Measurements from ENCODE around the gene ACSL5. TPM values are rescaled to one million over a fixed set of nuclear protein-coding genes. Genes with fewer than 3 reads are reported as not detected.
"Not testable (repeated sequence)": the region's sequence is repeated elsewhere in the genome, so short reads cannot be mapped to it uniquely, and the experiment has no call there.

Gene ACSL5
- total and polyA plus RNA-seq, 2 donors (not counting 3 experiments of a cell fraction or from before 2014, with no cell fraction given), result 1.5 to 2.1 TPM

GRCh38 chr10:112461029-112461887 is 87.3 kb downstream of the ACSL5 start:
- Histone ChIP-seq H3K27ac (ENCODE audit: insufficient read depth, low read depth, low read length) (peak overlapping the region; percentile 58), H2AFZ (ENCODE audit: low read depth, low read length) (no peak overlapping the region), H3K79me2 (ENCODE audit: control insufficient read depth, insufficient read depth, low read length) (peaks cover 2% of the 10 kb centered on the region), H3K4me1 (ENCODE audit: control insufficient read depth, extremely low read depth, insufficient read depth, low read length) (no peaks in the 10 kb centered on the region), H3K4me2 (ENCODE audit: insufficient read depth, low read length) (no peak overlapping the region), H3K4me3 (replicated peaks in 1 of 3; ENCODE audit: insufficient read depth in 1 of 3, low read depth in 1 of 3, low read length in 3 of 3) (no peak overlapping the region), H3K36me3 (ENCODE audit: control insufficient read depth in 2 of 2, extremely low read depth in 1 of 2, insufficient read depth in 2 of 2, low read length in 2 of 2) (peaks cover 5 to 9% of the 10 kb centered on the region in 2 experiments), H4K20me1 (replicated peaks; ENCODE audit: control insufficient read depth, extremely low read depth, insufficient read depth, low read length) (no peaks in the 10 kb centered on the region), H3K9ac (replicated peaks; ENCODE audit: extremely low read depth, insufficient read depth, low read length) (no peak overlapping the region), H3K9me1 (replicated peaks; ENCODE audit: control insufficient read depth, extremely low read depth, insufficient read depth, low read length) (no peaks in the 10 kb centered on the region), H3K9me3 (replicated peaks; ENCODE audit: control insufficient read depth, insufficient read depth, low read length) (no peaks in the 10 kb centered on the region), H3K27me3 (ENCODE audit: control insufficient read depth in 2 of 2, insufficient read depth in 2 of 2, low read length in 2 of 2) (no peaks in the 10 kb centered on the region)
- TF ChIP-seq POLR2A (IDR thresholded peaks at IDR 0.05; ENCODE audit: low read depth, low read length) (no peak), POLR2AphosphoS5 (IDR thresholded peaks at IDR 0.05; ENCODE audit: insufficient read depth, low read depth, low read length) (no peak), GATA2 (IDR thresholded peaks at IDR 0.05; ENCODE audit: insufficient read depth, insufficient read length, low read depth, low read length) (no peak), FOS (IDR thresholded peaks at IDR 0.05; ENCODE audit: borderline replicate concordance, insufficient read depth, low read length) (no peak), EZH2 (IDR thresholded peaks at IDR 0.05; ENCODE audit: borderline replicate concordance, low read depth, low read length, severe bottlenecking) (no peak), MAX (IDR thresholded peaks at IDR 0.05; ENCODE audit: insufficient read depth, insufficient read length) (no peak), JUN (IDR thresholded peaks at IDR 0.05; ENCODE audit: borderline replicate concordance, insufficient read depth, insufficient read length, low read depth) (no peak), MYC (IDR thresholded peaks at IDR 0.05; ENCODE audit: low read depth, low read length) (no peak), CTCF (IDR thresholded peaks at IDR 0.05; ENCODE audit: extremely low read depth in 1 of 2, insufficient read depth in 1 of 2, low read depth in 1 of 2, low read length in 2 of 2) (no peak)
- FAIRE-seq, result no peak
- dilution Hi-C loops (cut with MboI; ENCODE audit: extremely low pct_ligation_motif_present, low sequenced_read_pairs) (no loop called here), intact Hi-C loops (cut with micrococcal nuclease) (no loop called here)
- ChIA-PET CTCF (interaction anchor here (3.2 kb wide), 1 partner anchor 11 kb away, joined by 20 read pairs; no protein-coding TSS in a partner anchor), POLR2A (no interaction called here)
- BruUV-seq (replicated peaks), result TSS peak; percentile 26
- DNase-seq (ENCODE audit: low read depth, low spot score), result peak; percentile 13

GRCh38 chr10:112464074-112464473 is 90.2 kb downstream of the ACSL5 start:
- not testable (repeated sequence) for FAIRE-seq

More at GRCh38 chr10:112464074-112464473, 90.2 kb downstream of the ACSL5 start:
- H3K4me3 ChIP-seq (replicated peaks in 1 of 3; ENCODE audit: insufficient read depth in 1 of 3, low read depth in 1 of 3, low read length in 3 of 3); H3K4me1 ChIP-seq (ENCODE audit: control insufficient read depth, extremely low read depth, insufficient read depth, low read length); H3K27me3 ChIP-seq (ENCODE audit: control insufficient read depth in 2 of 2, insufficient read depth in 2 of 2, low read length in 2 of 2); intact Hi-C loops (cut with micrococcal nuclease); H3K27ac ChIP-seq (ENCODE audit: insufficient read depth, low read depth, low read length); H3K36me3 ChIP-seq (ENCODE audit: control insufficient read depth in 2 of 2, extremely low read depth in 1 of 2, insufficient read depth in 2 of 2, low read length in 2 of 2); H2AFZ ChIP-seq (ENCODE audit: low read depth, low read length); H3K9me3 ChIP-seq (replicated peaks; ENCODE audit: control insufficient read depth, insufficient read depth, low read length); DNase-seq (ENCODE audit: low read depth, low spot score); H3K9ac ChIP-seq (replicated peaks; ENCODE audit: extremely low read depth, insufficient read depth, low read length); BruUV-seq (replicated peaks); H3K79me2 ChIP-seq (ENCODE audit: control insufficient read depth, insufficient read depth, low read length); H3K4me2 ChIP-seq (ENCODE audit: insufficient read depth, low read length); dilution Hi-C loops (cut with MboI; ENCODE audit: extremely low pct_ligation_motif_present, low sequenced_read_pairs); H3K9me1 ChIP-seq (replicated peaks; ENCODE audit: control insufficient read depth, extremely low read depth, insufficient read depth, low read length); H4K20me1 ChIP-seq (replicated peaks; ENCODE audit: control insufficient read depth, extremely low read depth, insufficient read depth, low read length): not testable (repeated sequence)
- POLR2A ChIA-PET, result interaction anchor here (0.7 kb wide), 1 partner anchor 1553 kb away, joined by 3 read pairs; no protein-coding TSS in a partner anchor
- CTCF ChIA-PET, result interaction anchor here (0.9 to 2.5 kb wide), 3 partner anchors 8 to 156 kb away, joined by 3 to 22 read pairs (median 10); no protein-coding TSS in a partner anchor

Data from endothelial cell of umbilical vein (primary cell).